Measurements from ENCODE around the gene C2orf80. TPM values are rescaled to one million over a fixed set of nuclear protein-coding genes. Genes with fewer than 3 reads are reported as not detected.

C2orf80 gene
- total and polyA plus RNA-seq, 2 donors (not counting 1 experiment from before 2014, with no cell fraction given): not detected

GRCh38 chr2:208150094-208150493 is 39.7 kb downstream of the C2orf80 start:
- no peak for DNase-seq
- no peak overlapping the region for H3K27ac ChIP-seq (ENCODE audit: low read length in 2 of 2)
- no peaks in the 10 kb centered on the region for H3K4me1 ChIP-seq (ENCODE audit: control insufficient read depth in 2 of 2, insufficient read depth in 2 of 2, low read length in 2 of 2)
- no peak overlapping the region for H3K4me2 ChIP-seq (replicated peaks; ENCODE audit: low read depth, low read length, poor library complexity, severe bottlenecking)
- no peak overlapping the region for H3K4me3 ChIP-seq (ENCODE audit: control extremely low read depth in 1 of 5, extremely low read depth in 1 of 5, insufficient read depth in 1 of 5, low read depth in 2 of 5, low read length in 4 of 5)
- no peaks in the 10 kb centered on the region for H3K36me3 ChIP-seq (replicated peaks in 1 of 2; ENCODE audit: control extremely low read depth in 1 of 2, control insufficient read depth in 1 of 2, extremely low read depth in 1 of 2, insufficient read depth in 2 of 2, low read length in 1 of 2)
- Mint-ChIP-seq H3K27ac (no peak overlapping the region), H3K9me3 (ENCODE audit: insufficient read depth) (peaks cover 6% of the 10 kb centered on the region), H3K4me3 (no peak overlapping the region), H3K4me1 (no peaks in the 10 kb centered on the region), H3K27me3 (peaks cover 14% of the 10 kb centered on the region)
- H4K20me1 ChIP-seq (ENCODE audit: control insufficient read depth, insufficient read depth, low read length, poor library complexity, severe bottlenecking): no peaks in the 10 kb centered on the region
- H3K79me2 ChIP-seq (ENCODE audit: control insufficient read depth, insufficient read depth, low read length): no peaks in the 10 kb centered on the region
- CTCF ChIA-PET: interaction anchor here (1.6 kb wide), 1 partner anchor 25 kb away, joined by 4 read pairs; no protein-coding TSS in a partner anchor
- H3K9ac ChIP-seq (ENCODE audit: low read length): no peak overlapping the region
- no peaks in the 10 kb centered on the region for H3K9me3 ChIP-seq (ENCODE audit: control extremely low read depth in 1 of 3, control insufficient read depth in 2 of 3, insufficient read depth in 1 of 3, low read length in 2 of 3)
- intact Hi-C loops (cut with micrococcal nuclease): no loop called here
- no peak for ATAC-seq (ENCODE audit: low read depth)
- TF ChIP-seq EZH2 (IDR thresholded peaks at IDR 0.05; ENCODE audit: borderline replicate concordance, insufficient read depth, low read depth, low read length, poor library complexity, severe bottlenecking) (no peak), CTCF (IDR thresholded peaks at IDR 0.05) (no peak)
- POLR2A ChIA-PET: no interaction called here
- no peak overlapping the region for H2AFZ ChIP-seq (ENCODE audit: insufficient read depth, low read depth, low read length, poor library complexity, severe bottlenecking)
- no peaks in the 10 kb centered on the region for H3K27me3 ChIP-seq (replicated peaks in 1 of 4; ENCODE audit: control extremely low read depth in 1 of 4, control insufficient read depth in 3 of 4, insufficient read depth in 4 of 4, low read length in 3 of 4)

- H3K27me3 Mint-ChIP-seq: peaks cover 14% of the 10 kb centered on the region
- Histone ChIP-seq H3K4me1 (ENCODE audit: control insufficient read depth in 2 of 2, insufficient read depth in 2 of 2, low read length in 2 of 2) (no peaks in the 10 kb centered on the region), H3K4me3 (ENCODE audit: control extremely low read depth in 1 of 5, extremely low read depth in 1 of 5, insufficient read depth in 1 of 5, low read depth in 2 of 5, low read length in 4 of 5) (no peak overlapping the region), H3K9me3 (ENCODE audit: control extremely low read depth in 1 of 3, control insufficient read depth in 2 of 3, insufficient read depth in 1 of 3, low read length in 2 of 3) (no peaks in the 10 kb centered on the region), H3K79me2 (ENCODE audit: control insufficient read depth, insufficient read depth, low read length) (no peaks in the 10 kb centered on the region), H4K20me1 (ENCODE audit: control insufficient read depth, insufficient read depth, low read length, poor library complexity, severe bottlenecking) (no peaks in the 10 kb centered on the region), H3K27ac (ENCODE audit: low read length in 2 of 2) (no peak overlapping the region), H3K9ac (ENCODE audit: low read length) (no peak overlapping the region), H3K4me2 (replicated peaks; ENCODE audit: low read depth, low read length, poor library complexity, severe bottlenecking) (no peak overlapping the region), H3K27me3 (replicated peaks in 1 of 4; ENCODE audit: control extremely low read depth in 1 of 4, control insufficient read depth in 3 of 4, insufficient read depth in 4 of 4, low read length in 3 of 4) (no peaks in the 10 kb centered on the region), H2AFZ (ENCODE audit: insufficient read depth, low read depth, low read length, poor library complexity, severe bottlenecking) (no peak overlapping the region), H3K36me3 (replicated peaks in 1 of 2; ENCODE audit: control extremely low read depth in 1 of 2, control insufficient read depth in 1 of 2, extremely low read depth in 1 of 2, insufficient read depth in 2 of 2, low read length in 1 of 2) (no peaks in the 10 kb centered on the region)
- intact Hi-C loops (cut with micrococcal nuclease): no loop called here
- ATAC-seq (ENCODE audit: low read depth) (no peak), DNase-seq (no peak)
- H3K9me3 Mint-ChIP-seq (ENCODE audit: insufficient read depth): peaks cover 6% of the 10 kb centered on the region
- H3K27ac Mint-ChIP-seq: no peak overlapping the region
- WGBS (ENCODE audit: insufficient coverage): no CpG with 5 or more reads among the region's 2 CpGs
- H3K4me1 Mint-ChIP-seq: no peaks in the 10 kb centered on the region
- CTCF ChIA-PET: interaction anchor here (0.6 to 1.6 kb wide), 2 partner anchors 24 to 27 kb away, joined by 3 to 4 read pairs; no protein-coding TSS in a partner anchor
- TF ChIP-seq EZH2 (IDR thresholded peaks at IDR 0.05; ENCODE audit: borderline replicate concordance, insufficient read depth, low read depth, low read length, poor library complexity, severe bottlenecking): no peak
- TF ChIP-seq CTCF (IDR thresholded peaks at IDR 0.05): no peak
- POLR2A ChIA-PET: no interaction called here
- H3K4me3 Mint-ChIP-seq: no peak overlapping the region
Observed at GRCh38 chr2:208148803-208149202, 41.0 kb downstream of the C2orf80 start.

Data from B cell (primary cell).